ENCODE measurements around the gene SOD2.

SOD2 gene

GRCh38 chr6:159720708-159721107, 27.7 kb upstream of the SOD2 start (continued):
- no peak for TF ChIP-seq ZNF133 (tag by site-specific recombination; IDR thresholded peaks at IDR 0.05)
- TF ChIP-seq ZNF24 (tag by site-specific recombination; IDR thresholded peaks at IDR 0.05): no peak
- TF ChIP-seq ZBTB48 (tag by site-specific recombination; IDR thresholded peaks at IDR 0.05): no peak
- no peak for TF ChIP-seq ZNF138 (tag by site-specific recombination; IDR thresholded peaks at IDR 0.05; ENCODE audit: borderline replicate concordance)
- no peak for TF ChIP-seq MYNN (tag by site-specific recombination; IDR thresholded peaks at IDR 0.05; ENCODE audit: borderline replicate concordance)
- no peak for TF ChIP-seq ZNF530 (tag by site-specific recombination; IDR thresholded peaks at IDR 0.05; ENCODE audit: low read depth)
- no peak for TF ChIP-seq GLI4 (tag by site-specific recombination; IDR thresholded peaks at IDR 0.05)
- TF ChIP-seq ZNF626 (tag by site-specific recombination; IDR thresholded peaks at IDR 0.05): no peak
- no peak for TF ChIP-seq YY1 (tag by site-specific recombination; IDR thresholded peaks at IDR 0.05)
- TF ChIP-seq ZEB2 (tag by site-specific recombination; IDR thresholded peaks at IDR 0.05): peak; percentile 77
- no peak for TF ChIP-seq ZNF37A (tag by site-specific recombination; IDR thresholded peaks at IDR 0.05)
- peak; percentile 33; the same call in 1 of the 2 replicates for TF ChIP-seq CTCF (tag by site-specific recombination; IDR thresholded peaks at IDR 0.05)
- TF ChIP-seq ZNF449 (tag by site-specific recombination; IDR thresholded peaks at IDR 0.05): no peak
- TF ChIP-seq ZNF529 (tag by site-specific recombination; IDR thresholded peaks at IDR 0.05; ENCODE audit: insufficient replicate concordance): no peak

DNA sequence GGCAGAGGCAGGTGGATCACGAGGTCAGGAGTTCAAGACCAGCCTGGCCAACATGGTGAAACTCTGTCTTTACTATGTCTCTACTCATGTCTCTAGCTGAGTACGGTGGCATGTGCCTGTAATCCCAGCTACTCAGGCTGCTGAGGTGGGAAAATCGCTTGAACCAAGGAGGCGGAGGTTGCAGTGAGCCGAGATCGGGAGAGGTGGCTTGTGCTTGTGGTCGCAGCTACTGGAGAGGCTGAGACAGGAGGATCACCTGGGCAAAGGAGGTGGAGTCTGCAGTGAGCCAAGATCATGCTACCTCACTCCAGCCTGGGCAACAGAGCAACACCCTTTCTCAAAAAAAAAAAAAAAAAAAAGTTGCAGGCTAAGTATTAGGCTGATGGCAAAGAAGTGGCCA, 26.2 kb upstream of the SOD2 start:
- H3K9me3 ChIP-seq (ENCODE audit: control insufficient read depth, insufficient read depth, low read depth, low read length): no peaks in the 10 kb centered on the region
- POLR2A ChIA-PET: interaction anchor here (0.8 to 1.1 kb wide), 3 partner anchors 18 to 71 kb away, joined by 3 to 6 read pairs (median 3); partner anchors contain the start of genes MRPL18, SOD2 and TCP1
- CTCF ChIA-PET: interaction anchor here (0.6 to 2.7 kb wide), 9 partner anchors 9 to 467 kb away, joined by 3 to 11 read pairs (median 3); no protein-coding TSS in a partner anchor

More for the DNA sequence above, 26.2 kb upstream of the SOD2 start:
- Histone ChIP-seq H3K4me1 (ENCODE audit: control insufficient read depth, insufficient read depth, low read length) (no peaks in the 10 kb centered on the region), H3K36me3 (ENCODE audit: control insufficient read depth in 2 of 2, insufficient read depth in 1 of 2, low read length in 2 of 2) (peaks cover 6 to 15% of the 10 kb centered on the region in 2 experiments; a peak in 2 of 3 replicates), H3K27ac (ENCODE audit: extremely low read depth, low read depth, low read length) (no peak overlapping the region), H3K4me3 (ENCODE audit: low read depth, low read length) (no peak overlapping the region)
- TF ChIP-seq ZFP41 (tag by site-specific recombination; IDR thresholded peaks at IDR 0.05; ENCODE audit: borderline replicate concordance): no peak
- TF ChIP-seq RBAK (tag by site-specific recombination; IDR thresholded peaks at IDR 0.05): no peak
- TF ChIP-seq ZNF747 (tag by site-specific recombination; IDR thresholded peaks at IDR 0.05): no peak
- TF ChIP-seq PRDM4 (tag by site-specific recombination; IDR thresholded peaks at IDR 0.05): no peak
- no peak for TF ChIP-seq ZNF660 (tag by site-specific recombination; IDR thresholded peaks at IDR 0.05)
- TF ChIP-seq ZXDB (tag by site-specific recombination; IDR thresholded peaks at IDR 0.05): no peak
- TF ChIP-seq ZNF658 (tag by site-specific recombination; IDR thresholded peaks at IDR 0.05): no peak
- no peak for TF ChIP-seq ZBTB7A (tag by site-specific recombination; IDR thresholded peaks at IDR 0.05; ENCODE audit: low read depth)
- TF ChIP-seq ZNF768 (tag by site-specific recombination; IDR thresholded peaks at IDR 0.05): no peak
- TF ChIP-seq ZNF621 (tag by site-specific recombination; IDR thresholded peaks at IDR 0.05): no peak
- TF ChIP-seq WT1 (tag by site-specific recombination; IDR thresholded peaks at IDR 0.05): no peak
- TF ChIP-seq ZNF2 (tag by site-specific recombination; IDR thresholded peaks at IDR 0.05): no peak
